ENCODE results near the gene DCK.

DCK gene

DNA sequence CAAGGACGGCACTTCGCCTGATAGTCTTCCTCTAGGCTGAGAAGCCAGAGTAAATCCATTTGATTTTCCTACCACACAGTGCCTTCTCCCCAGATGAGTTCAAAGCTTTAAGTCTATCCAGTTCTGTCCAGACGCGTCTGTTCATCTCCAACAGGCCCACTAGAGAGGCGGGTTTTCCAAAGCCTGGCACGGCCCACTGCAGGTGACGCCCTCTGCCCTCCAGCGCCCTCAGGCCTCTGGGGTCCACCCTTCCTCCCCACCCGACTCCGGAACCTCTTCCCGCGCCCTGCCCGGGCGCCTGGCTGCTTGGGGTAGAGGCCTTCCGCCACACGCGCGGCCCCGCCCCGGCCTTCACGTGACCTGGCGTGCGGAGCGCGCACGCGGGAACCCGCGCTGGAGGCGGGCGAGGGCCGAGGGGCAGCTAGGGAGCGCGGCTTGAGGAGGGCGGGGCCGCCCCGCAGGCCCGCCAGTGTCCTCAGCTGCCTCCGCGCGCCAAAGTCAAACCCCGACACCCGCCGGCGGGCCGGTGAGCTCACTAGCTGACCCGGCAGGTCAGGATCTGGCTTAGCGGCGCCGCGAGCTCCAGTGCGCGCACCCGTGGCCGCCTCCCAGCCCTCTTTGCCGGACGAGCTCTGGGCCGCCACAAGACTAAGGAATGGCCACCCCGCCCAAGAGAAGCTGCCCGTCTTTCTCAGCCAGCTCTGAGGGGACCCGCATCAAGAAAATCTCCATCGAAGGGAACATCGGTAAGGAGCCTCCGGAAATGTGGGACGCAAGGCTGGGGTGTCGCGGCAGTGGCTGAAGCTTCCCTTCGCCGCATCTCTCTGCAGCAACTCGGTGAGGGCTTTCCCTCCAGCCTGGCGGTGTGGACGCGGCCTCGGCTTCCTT, at the start of gene DCK:
Gene DCK, plus strand, starts transcription at position 469 of the 888 bp plus-strand sequence. Its CDS starts 187 bp downstream, at position 656.
- peak; percentile 89 to 94 for DNase-seq (ENCODE audit: low read depth in 2 of 2)
- TF ChIP-seq, protein P1, sequence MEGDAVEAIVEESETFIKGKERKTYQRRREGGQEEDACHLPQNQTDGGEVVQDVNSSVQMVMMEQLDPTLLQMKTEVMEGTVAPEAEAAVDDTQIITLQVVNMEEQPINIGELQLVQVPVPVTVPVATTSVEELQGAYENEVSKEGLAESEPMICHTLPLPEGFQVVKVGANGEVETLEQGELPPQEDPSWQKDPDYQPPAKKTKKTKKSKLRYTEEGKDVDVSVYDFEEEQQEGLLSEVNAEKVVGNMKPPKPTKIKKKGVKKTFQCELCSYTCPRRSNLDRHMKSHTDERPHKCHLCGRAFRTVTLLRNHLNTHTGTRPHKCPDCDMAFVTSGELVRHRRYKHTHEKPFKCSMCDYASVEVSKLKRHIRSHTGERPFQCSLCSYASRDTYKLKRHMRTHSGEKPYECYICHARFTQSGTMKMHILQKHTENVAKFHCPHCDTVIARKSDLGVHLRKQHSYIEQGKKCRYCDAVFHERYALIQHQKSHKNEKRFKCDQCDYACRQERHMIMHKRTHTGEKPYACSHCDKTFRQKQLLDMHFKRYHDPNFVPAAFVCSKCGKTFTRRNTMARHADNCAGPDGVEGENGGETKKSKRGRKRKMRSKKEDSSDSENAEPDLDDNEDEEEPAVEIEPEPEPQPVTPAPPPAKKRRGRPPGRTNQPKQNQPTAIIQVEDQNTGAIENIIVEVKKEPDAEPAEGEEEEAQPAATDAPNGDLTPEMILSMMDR (IDR thresholded peaks at IDR 0.05; ENCODE audit: low read depth, low read length) = no peak
- H3K4me3 ChIP-seq (replicated peaks in 1 of 2; ENCODE audit: low read depth in 2 of 2, low read length in 2 of 2) = peak within 1 kb of the TSS; percentile 72 to 91

DNA sequence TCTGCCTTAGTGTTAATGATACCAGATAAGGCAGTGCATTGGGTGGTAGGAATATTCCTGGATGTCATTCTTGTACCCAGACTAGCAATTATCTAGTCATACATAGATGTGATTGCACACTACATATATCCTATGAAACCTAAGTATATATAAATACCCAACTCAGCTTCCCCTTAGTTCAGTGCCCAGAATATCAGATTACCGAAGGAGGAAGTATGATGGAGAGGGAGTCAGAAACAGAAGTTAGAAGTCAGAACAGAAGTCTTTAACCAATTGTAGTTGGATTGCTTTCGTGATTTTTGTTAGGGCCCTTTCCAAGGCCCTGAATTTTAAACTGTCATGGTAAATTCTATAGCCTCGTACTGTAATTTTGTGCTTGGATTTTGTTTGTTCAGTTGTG, 48.4 kb upstream of the DCK start:
- DNase-seq (ENCODE audit: low read depth in 2 of 2) = no peak
- H3K4me3 ChIP-seq (replicated peaks in 1 of 2; ENCODE audit: low read depth in 2 of 2, low read length in 2 of 2) = no peak overlapping the region
- TF ChIP-seq, protein P1 (IDR thresholded peaks at IDR 0.05; ENCODE audit: low read depth, low read length) = no peak

DNA sequence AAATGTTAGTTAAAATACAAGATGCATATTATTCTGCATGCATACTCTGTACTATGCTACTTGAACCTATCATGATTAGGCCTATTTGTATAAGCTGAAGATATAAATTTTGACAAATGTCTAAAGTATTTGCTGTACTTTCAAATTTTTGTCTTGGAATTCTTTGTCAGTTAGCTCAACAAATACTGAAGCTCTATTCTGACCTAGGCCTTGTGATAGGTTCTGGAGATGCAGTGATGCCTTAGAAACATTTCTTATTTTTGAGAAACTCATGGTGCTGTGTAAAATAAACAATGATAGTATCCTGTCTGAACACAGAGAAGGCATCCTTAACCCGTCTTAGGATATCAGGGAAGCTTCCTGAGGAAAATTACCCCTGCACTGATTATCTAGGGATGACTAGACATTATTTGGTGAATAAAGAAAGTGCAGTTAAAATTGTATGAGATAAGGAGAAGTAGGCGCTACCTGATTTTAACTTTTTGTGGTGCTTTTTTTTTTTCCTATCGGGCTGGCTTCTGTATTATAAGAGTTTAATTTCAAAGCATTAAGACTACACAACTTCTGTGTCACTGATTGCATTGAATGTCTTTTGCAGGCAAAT, 47.9 kb upstream of the DCK start:
- TF ChIP-seq, protein P1 (IDR thresholded peaks at IDR 0.05; ENCODE audit: low read depth, low read length) = no peak
- DNase-seq (ENCODE audit: low read depth in 2 of 2) = peak in 1 of 2 donors; percentile 32
- no peak overlapping the region for H3K4me3 ChIP-seq (replicated peaks in 1 of 2; ENCODE audit: low read depth in 2 of 2, low read length in 2 of 2)

DNA sequence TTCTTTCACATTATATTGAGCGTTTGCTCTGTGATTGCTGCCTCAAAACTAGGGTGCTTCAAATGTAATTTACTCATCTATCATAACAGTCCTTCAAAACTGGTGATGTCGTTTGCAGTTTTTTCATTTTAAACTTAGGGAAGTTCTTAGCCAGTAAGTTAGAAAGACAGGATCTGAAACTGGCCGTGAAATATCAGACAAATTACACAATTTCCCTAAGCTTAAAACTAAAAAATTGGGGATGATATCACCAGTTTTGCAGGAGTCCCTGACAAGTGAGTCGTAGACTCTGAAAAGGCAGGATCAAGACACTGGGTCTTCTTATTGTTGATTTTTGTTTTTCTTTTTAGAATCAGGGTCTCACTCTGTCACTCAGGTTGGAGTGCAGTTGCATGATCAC, 46.5 kb upstream of the DCK start:
- TF ChIP-seq, protein P1 (IDR thresholded peaks at IDR 0.05; ENCODE audit: low read depth, low read length) = no peak
- DNase-seq (ENCODE audit: low read depth in 2 of 2) = peak in 1 of 2 donors; percentile 18
- H3K4me3 ChIP-seq (replicated peaks in 1 of 2; ENCODE audit: low read depth in 2 of 2, low read length in 2 of 2) = no peak overlapping the region

DNA sequence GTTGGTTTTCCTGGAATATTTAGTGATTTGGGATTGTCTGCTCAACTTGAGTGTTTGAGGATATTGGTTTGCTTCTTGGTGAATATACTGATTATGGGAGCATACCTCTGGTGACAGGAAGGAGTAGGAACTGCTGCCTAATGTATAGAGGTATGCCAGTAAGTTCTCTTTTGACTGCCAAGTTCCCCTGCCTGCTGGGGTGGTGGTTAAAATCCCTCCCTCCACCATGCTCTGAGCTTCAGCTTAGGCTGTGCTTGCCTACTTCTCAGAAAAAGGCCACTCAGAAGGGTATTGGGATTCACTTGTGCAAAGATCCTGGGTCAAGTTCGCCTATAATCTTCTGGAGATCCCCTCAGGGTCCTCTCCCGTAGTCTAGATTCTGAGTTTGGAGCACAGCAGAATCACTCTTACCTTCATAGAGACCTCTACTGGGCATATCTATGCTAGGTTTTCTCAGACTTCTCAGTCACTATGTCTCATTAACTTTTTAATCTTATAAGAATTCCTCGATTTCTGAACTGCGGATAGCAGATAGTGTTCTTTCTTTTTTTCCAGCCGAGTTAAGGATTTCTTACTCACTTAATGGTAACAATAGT, 44.7 kb upstream of the DCK start:
- DNase-seq (ENCODE audit: low read depth in 2 of 2) = no peak
- TF ChIP-seq, protein P1 (IDR thresholded peaks at IDR 0.05; ENCODE audit: low read depth, low read length) = no peak
- no peak overlapping the region for H3K4me3 ChIP-seq (replicated peaks in 1 of 2; ENCODE audit: low read depth in 2 of 2, low read length in 2 of 2)

DNA sequence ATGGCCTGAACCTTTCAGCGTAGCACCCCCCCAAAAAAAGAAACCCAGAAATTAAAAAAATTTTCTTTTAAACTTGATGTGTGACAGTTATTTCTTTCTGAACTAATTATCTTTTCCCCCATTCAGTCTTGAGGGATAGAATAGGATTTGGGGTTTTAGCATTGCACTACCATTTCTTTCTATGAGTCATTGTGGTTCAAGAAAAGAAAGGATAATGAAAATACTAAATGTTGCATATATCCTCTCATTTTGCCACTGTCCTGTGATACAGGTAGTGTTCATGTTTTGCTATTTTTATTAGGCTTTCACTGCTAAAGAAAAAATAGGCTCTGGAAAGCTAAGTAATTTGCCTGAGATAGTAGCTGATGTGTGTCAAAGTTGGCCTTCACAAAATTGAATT, 39.4 kb upstream of the DCK start:
- TF ChIP-seq, protein P1 (IDR thresholded peaks at IDR 0.05; ENCODE audit: low read depth, low read length) = no peak
- no peak overlapping the region for H3K4me3 ChIP-seq (replicated peaks in 1 of 2; ENCODE audit: low read depth in 2 of 2, low read length in 2 of 2)
- peak in 1 of 2 donors; percentile 12 for DNase-seq (ENCODE audit: low read depth in 2 of 2)
